ENCODE data around the gene CCDC12. TPM values are rescaled to one million over a fixed set of nuclear protein-coding genes. Genes with fewer than 3 reads are reported as not detected.

Gene CCDC12
- total and polyA plus RNA-seq, 2 of the 13 experiments (the other 11 are each of a cell fraction or from before 2014, with no cell fraction given) = 30.1 to 49.5 TPM

GRCh38 chr3:46976326-46977190 lies at the start of gene CCDC12 (continued):
- TF ChIP-seq GABPA (IDR thresholded peaks at IDR 0.05; ENCODE audit: low read depth, low read length) (no peak), GABPA (CRISPR knock-in tag; IDR thresholded peaks at IDR 0.05; ENCODE audit: low read depth) (0 out of 2 replicates have a peak, but pooled peaks have one; percentile 34), GPN1 (CRISPR knock-in tag; IDR thresholded peaks at IDR 0.05; ENCODE audit: borderline replicate concordance) (no peak; the same call in 1 of the 2 replicates), FOSL1 (CRISPR knock-in tag; IDR thresholded peaks at IDR 0.05; ENCODE audit: borderline replicate concordance) (no peak), PRPF4 (IDR thresholded peaks at IDR 0.05; ENCODE audit: low read depth, low read length, poor library complexity, severe bottlenecking) (no peak), ELF1 (CRISPR knock-in tag; IDR thresholded peaks at IDR 0.05) (peak; percentile 48; the same call in 1 of the 2 replicates), NAIF1 (CRISPR knock-in tag; IDR thresholded peaks at IDR 0.05; ENCODE audit: borderline replicate concordance) (no peak), RNF2 (conservative IDR thresholded peaks at IDR 0.05; ENCODE audit: low read depth) (0 out of 2 replicates have a peak, but pooled peaks have one; percentile 33), RBFOX2 (IDR thresholded peaks at IDR 0.05; ENCODE audit: low read depth, low read length) (peak; percentile 96), AGO1 (IDR thresholded peaks at IDR 0.05; ENCODE audit: low read depth, low read length, poor library complexity, severe bottlenecking) (no peak), ZNF337 (CRISPR knock-in tag; IDR thresholded peaks at IDR 0.05; ENCODE audit: borderline replicate concordance, low read depth) (no peak), ZNF326 (CRISPR knock-in tag; IDR thresholded peaks at IDR 0.05; ENCODE audit: borderline replicate concordance) (no peak), ZNF784 (CRISPR knock-in tag; IDR thresholded peaks at IDR 0.05; ENCODE audit: borderline replicate concordance) (no peak), ZBTB40 (IDR thresholded peaks at IDR 0.05) (no peak), ZBTB40 (CRISPR knock-in tag; IDR thresholded peaks at IDR 0.05) (no peak; the same call in 1 of the 2 replicates), ZFP91 (CRISPR knock-in tag; IDR thresholded peaks at IDR 0.05; ENCODE audit: borderline replicate concordance) (peak; percentile 56)
